ENCODE measurements around the gene GALNT3. TPM values are rescaled to one million over a fixed set of nuclear protein-coding genes. Genes with fewer than 3 reads are reported as not detected.

GALNT3 gene
- polyA plus RNA-seq, 3 donors, result 5.5 to 8.3 (median 7.5) TPM

- Mint-ChIP-seq H3K36me3 (peaks cover 18 to 27% of the 10 kb centered on the region in 2 donors), H3K27me3 (ENCODE audit: low read depth in 3 of 3) (peaks cover 0 to 2% (median 1%) of the 10 kb centered on the region in 3 donors), H3K4me3 (no peak overlapping the region), H3K27ac (no peak overlapping the region), H3K9me3 (peaks cover 0 to 6% (median 0%) of the 10 kb centered on the region in 7 donors), H3K4me1 (peaks cover 13% of the 10 kb centered on the region)
- Histone ChIP-seq H3K4me1 (ENCODE audit: control insufficient read depth in 1 of 2, insufficient read depth in 2 of 2, low read length in 2 of 2) (peaks cover 0 to 2% of the 10 kb centered on the region in 2 donors), H3K27me3 (ENCODE audit: control insufficient read depth in 2 of 2, insufficient read depth in 2 of 2, low read length in 2 of 2) (no peaks in the 10 kb centered on the region), H3K27ac (ENCODE audit: low read depth in 1 of 2, low read length in 2 of 2) (no peak overlapping the region), H3K9me3 (replicated peaks in 1 of 2; ENCODE audit: control insufficient read depth in 1 of 2, insufficient read depth in 1 of 2, low read length in 2 of 2) (no peaks in the 10 kb centered on the region), H3K79me2 (ENCODE audit: insufficient read depth, low read length) (peaks cover 3% of the 10 kb centered on the region), H3K9ac (ENCODE audit: insufficient read depth, low read length, poor library complexity, severe bottlenecking) (no peak overlapping the region), H3K36me3 (replicated peaks in 1 of 2; ENCODE audit: control insufficient read depth in 1 of 2, insufficient read depth in 2 of 2, low read length in 2 of 2) (peaks cover 2 to 17% of the 10 kb centered on the region in 2 donors), H4K20me1 (ENCODE audit: insufficient read depth, low read length) (no peaks in the 10 kb centered on the region), H3K4me3 (replicated peaks in 1 of 3; ENCODE audit: low read depth in 2 of 3, low read length in 3 of 3) (no peak overlapping the region), H3K4me2 (replicated peaks; ENCODE audit: extremely low read depth, low read length, poor library complexity, severe bottlenecking) (no peak overlapping the region), H2AFZ (ENCODE audit: insufficient read depth, low read depth, low read length, poor library complexity, severe bottlenecking) (no peak overlapping the region)
- no peak for DNase-seq
- no peak for TF ChIP-seq CTCF (IDR thresholded peaks at IDR 0.05)
- WGBS (ENCODE audit: insufficient coverage), result 100% methylated on average over 1 of the region's 3 CpGs
- intact Hi-C loops (cut with micrococcal nuclease), result no loop called here
Observed at GRCh38 chr2:165801176-165801575, 7.1 kb upstream of the GALNT3 start.

- no peaks in the 10 kb centered on the region for H3K27me3 ChIP-seq (ENCODE audit: control insufficient read depth in 2 of 2, insufficient read depth in 2 of 2, low read length in 2 of 2)
- Mint-ChIP-seq H3K4me3 (no peak overlapping the region), H3K36me3 (peaks cover 17 to 23% of the 10 kb centered on the region in 2 donors), H3K27me3 (ENCODE audit: low read depth in 3 of 3) (peaks cover 0 to 1% (median under 1%) of the 10 kb centered on the region in 3 donors), H3K4me1 (peaks cover 38% of the 10 kb centered on the region), H3K27ac (no peak overlapping the region), H3K9me3 (peaks cover 0 to 6% (median 0%) of the 10 kb centered on the region in 7 donors)
- peaks cover 2 to 15% of the 10 kb centered on the region in 2 donors for H3K36me3 ChIP-seq (replicated peaks in 1 of 2; ENCODE audit: control insufficient read depth in 1 of 2, insufficient read depth in 2 of 2, low read length in 2 of 2)
- H3K4me1 ChIP-seq (ENCODE audit: control insufficient read depth in 1 of 2, insufficient read depth in 2 of 2, low read length in 2 of 2), result peaks cover 19 to 26% of the 10 kb centered on the region in 2 donors
- intact Hi-C loops (cut with micrococcal nuclease), result no loop called here
- no peak overlapping the region for H3K27ac ChIP-seq (ENCODE audit: low read depth in 1 of 2, low read length in 2 of 2)
- no CpG with 5 or more reads among the region's 3 CpGs for WGBS (ENCODE audit: insufficient coverage)
- no peak overlapping the region for H3K4me2 ChIP-seq (replicated peaks; ENCODE audit: extremely low read depth, low read length, poor library complexity, severe bottlenecking)
- TF ChIP-seq CTCF (IDR thresholded peaks at IDR 0.05), result no peak
- no peak overlapping the region for H3K4me3 ChIP-seq (replicated peaks in 1 of 3; ENCODE audit: low read depth in 2 of 3, low read length in 3 of 3)
- no peaks in the 10 kb centered on the region for H3K9me3 ChIP-seq (replicated peaks in 1 of 2; ENCODE audit: control insufficient read depth in 1 of 2, insufficient read depth in 1 of 2, low read length in 2 of 2)
- peaks cover 39% of the 10 kb centered on the region for H3K79me2 ChIP-seq (ENCODE audit: insufficient read depth, low read length)
- H4K20me1 ChIP-seq (ENCODE audit: insufficient read depth, low read length), result no peaks in the 10 kb centered on the region
- no peak overlapping the region for H2AFZ ChIP-seq (ENCODE audit: insufficient read depth, low read depth, low read length, poor library complexity, severe bottlenecking)
- no peak for DNase-seq
- H3K9ac ChIP-seq (ENCODE audit: insufficient read depth, low read length, poor library complexity, severe bottlenecking), result no peak overlapping the region
Observed at GRCh38 chr2:165796819-165797530, 2.9 kb upstream of the GALNT3 start.
